Measurements from ENCODE around the gene MPRIP.
A peak's percentile ranks its signal among the peaks of the same experiment; 100 is the strongest.

Gene MPRIP

DNA sequence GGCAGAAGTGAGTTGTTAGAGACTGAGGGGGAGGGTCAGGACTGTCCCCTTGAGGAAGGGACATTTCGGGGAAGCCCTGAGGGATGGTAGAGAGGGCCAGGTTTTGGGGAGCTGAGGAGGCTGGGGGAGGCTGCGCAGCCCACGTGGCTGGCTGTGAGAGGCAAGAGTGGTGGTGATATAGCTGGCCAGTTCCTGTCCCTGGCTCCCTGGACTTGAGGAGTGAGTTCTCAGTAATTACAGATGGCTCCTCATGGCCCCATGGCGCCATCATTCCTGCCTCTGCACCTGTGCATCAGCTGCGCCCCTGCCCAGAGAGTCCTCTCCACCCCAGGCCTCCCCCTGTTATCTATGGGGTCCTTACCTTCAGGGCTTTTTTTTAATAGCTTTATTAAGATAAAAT lies 30.3 kb downstream of the MPRIP start:
- no peak for DNase-seq

DNA sequence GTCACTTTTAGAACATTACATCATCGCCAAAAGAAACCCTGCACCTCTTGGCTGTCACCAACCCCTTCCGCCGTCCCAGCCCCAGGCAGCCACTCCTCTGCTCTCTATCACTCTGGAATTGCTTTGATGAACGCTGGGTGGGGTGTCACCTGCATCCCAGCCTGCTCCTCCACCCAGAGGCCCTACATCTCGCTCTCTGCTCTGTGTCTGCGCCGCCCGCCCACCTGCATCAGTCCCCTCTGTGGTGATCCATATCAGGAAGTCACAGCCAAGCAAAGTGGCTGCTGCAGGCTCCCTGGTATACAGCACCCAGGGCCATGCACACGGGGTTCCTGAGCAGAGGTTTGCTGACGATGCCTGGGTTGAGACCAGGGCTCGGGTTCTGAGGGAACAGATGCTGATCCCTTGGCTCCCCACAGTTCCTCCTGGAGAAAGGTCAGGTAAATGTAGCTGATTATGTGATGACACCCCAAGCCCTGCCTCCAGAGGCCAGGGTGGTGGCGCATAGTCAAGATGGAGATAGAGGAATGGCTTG lies 30.8 kb downstream of the MPRIP start:
- no peak for DNase-seq

DNA sequence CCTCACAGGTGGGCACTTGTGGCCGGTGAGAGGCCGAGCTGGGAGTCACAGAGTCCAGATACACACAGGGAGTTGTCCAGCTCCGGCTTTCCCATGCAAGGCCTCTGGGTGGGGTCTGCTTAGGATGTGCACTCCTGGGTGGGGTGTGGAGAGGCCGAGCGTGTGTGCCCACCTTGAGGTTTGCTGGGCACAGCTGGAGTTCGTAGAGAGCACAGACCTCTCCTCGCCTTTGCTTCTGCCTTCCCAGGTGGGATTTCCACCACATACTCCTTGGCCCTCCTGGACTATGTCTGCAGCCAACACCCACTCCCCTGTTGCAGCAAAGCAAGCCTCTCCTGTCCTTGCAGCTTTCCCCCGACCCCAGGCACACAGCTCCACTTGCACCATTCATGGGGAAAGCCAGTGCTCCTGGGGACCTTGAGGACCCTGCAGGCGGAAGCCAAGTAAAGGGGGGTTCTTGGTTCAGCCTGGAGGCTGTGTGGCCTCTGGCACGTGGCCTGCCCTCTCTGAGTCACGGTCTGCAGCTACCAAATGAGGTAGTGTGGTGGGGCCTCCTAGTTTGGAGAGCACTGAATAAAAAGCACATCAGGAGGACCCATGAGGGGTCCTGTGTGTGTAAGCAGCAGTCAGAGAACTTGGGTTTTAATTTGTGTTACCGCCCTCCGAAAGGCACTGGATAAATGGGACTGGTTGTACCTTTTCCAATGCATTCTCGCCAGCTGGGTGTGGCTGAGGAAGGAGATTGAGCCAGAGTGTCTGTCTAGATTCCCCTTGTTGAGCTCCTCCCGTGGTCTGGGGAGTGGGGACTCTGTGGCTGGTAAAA lies 31.5 kb downstream of the MPRIP start:
- DNase-seq = no peak

DNA sequence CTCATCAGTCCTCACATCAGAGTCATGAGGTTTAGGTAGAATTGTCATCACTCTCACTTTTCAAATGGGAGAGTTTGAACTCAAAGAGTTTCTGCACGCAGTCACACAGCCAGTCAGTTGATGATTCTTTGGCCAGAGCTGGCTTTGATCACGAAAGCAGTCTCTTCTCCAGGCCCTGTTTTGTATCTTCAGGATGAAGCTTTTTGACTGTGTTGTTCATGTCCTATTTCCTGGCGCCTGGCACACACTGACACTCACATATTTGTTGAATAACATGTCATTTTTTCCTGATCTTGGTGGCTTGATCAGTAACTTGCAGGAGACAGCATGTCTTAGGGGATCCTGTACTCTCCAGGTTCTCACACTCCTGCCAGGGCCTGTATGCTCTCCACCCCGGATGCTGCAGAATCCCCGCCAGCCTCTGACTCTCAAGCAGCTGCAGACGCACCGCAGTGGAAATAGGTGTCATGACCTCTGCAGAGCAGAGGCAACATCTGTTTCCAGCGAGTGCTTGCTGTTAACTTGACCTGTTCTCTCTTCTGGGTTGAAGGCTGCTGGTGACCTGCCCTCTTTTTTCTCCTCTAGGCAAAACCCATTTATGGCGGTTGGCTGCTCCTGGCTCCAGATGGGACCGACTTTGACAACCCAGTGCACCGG lies 33.0 kb downstream of the MPRIP start:
- DNase-seq = no peak

DNA sequence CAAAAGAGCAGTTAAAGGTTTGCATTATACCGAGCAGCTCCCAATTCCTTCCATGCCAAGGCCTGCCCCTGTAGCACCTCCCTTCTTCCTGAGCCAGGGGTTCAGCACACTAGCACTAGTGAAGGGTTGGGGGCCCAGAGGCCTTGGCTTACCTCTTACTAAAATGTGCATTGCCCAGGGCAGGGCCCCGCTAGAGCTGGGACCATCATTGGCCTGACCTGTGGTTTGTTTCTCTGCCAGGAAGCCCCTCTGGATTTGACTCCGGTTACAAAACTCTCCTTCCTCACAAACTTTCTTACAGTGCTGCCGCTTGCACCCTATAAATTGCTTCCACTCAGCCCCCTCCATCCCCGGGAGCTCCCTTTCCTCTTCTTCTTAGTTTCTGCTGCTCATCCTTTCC lies 33.8 kb downstream of the MPRIP start:
- DNase-seq = no peak

DNA sequence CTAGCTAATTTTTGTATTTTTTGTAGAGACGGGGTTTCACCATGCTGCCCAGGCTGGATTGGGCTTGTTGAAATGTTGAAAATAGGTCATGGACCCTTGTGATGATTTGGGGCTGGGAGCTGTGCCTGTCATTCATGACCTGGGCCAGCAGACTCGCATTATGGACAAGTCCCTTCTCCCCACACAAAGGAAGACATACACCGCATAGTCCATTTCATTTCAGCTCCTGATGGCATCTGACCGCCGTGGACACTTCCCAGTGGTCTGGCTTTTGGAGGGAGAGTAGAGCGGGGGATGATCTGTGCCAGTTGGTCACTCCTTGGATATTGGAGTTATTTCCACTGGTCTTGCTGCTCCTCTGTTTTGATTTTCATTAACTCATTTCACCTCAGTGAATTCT lies 34.8 kb downstream of the MPRIP start:
- DNase-seq = no peak

DNA sequence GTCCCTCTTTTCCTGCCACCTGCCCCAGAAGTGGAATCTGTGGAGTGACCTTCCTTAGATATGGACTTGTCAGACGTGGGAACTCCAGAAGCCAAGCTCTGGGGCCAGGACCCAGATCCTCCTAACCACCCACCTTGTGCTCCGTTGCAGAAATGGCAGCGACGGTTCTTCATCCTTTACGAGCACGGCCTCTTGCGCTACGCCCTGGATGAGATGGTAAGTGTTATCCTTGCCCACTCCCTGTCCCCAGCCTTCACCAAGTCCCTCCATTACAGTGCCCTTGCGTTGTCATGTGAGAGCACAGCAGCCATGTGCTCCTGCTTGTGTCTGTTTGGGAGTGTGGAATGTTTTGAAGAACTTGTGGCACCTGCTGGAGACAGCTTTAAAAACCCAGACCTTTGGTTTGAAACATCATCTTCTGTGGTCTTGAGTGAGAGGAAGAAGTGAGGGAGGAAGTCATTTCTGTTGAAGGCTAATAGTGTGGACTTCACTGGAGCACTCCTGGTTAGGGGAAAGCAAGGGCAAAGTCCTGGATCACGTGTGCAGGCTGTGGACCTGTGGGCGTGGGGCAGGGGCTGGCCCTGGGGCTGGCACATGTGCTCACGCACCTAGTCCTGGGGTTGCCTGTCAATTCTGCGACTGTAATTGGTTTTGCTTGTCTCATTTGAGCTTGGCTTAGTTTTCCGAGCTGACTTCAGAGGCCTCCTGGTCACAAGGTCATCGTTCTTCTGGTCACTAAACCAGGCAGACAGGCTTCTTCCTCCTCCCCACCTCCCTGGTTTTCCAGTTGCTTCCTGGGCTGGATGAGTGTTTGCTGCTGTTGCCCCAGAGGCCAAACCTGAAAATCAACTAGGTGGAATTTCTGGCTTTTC lies 35.8 kb downstream of the MPRIP start:
- DNase-seq = no peak

DNA sequence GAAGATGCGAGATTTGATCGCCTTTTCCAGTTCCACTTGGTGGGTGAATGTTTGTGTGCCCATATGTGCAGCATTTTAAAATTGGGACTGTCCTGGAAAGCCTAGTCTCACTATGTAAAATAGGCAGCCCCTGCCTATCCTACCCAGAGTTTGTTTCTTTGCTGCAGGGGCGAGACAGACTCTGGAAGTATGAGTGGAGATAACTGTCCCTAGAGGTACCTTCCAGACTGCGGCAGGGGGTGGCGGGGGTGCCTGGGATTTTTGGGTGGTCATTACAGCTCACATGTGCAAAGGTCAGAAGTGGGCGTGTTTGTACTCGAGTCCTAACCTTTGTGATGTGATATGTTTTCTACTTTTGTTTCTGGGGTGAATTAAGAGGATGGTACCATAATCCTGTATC lies 36.6 kb downstream of the MPRIP start:
- DNase-seq = no peak

DNA sequence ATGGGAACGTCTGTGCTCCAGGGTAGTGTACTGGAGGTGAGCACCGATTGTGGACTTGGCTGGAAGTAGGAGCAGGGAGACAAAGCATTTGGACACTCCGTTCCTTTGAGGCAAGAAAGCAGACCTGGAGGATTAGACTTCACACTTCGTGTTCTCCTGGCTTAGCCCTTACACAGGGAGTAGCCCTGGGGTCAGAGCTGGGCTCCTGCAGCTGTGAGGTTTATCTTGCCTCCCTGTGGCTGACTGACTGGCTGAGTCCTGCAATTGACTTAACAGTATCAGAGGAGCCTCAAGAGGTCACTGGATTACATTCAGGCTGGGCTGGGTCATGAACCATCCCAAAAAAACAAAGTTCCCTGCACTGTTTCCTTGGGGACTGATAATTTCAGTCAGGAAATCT lies 37.1 kb downstream of the MPRIP start:
- no peak for DNase-seq

DNA sequence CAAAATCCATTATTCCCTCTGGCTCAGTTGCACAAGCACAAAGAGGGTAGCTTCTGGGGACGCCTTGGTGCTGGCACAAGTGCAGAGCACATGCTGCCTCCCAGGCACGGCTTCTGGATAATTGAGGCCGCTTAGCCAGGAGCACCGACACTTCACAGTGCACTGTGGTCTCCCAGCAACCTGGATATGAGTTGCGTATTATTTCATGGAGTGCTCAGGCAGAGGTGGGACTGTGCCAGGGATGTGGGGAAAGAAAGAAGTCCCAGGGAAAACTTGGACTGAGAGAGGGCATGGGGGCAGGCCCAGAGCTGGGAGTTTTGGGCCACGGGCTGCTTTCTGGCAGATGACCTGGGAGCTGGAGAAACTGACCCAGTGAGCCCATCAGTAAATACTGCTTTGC lies 37.5 kb downstream of the MPRIP start:
- DNase-seq = no peak

DNA sequence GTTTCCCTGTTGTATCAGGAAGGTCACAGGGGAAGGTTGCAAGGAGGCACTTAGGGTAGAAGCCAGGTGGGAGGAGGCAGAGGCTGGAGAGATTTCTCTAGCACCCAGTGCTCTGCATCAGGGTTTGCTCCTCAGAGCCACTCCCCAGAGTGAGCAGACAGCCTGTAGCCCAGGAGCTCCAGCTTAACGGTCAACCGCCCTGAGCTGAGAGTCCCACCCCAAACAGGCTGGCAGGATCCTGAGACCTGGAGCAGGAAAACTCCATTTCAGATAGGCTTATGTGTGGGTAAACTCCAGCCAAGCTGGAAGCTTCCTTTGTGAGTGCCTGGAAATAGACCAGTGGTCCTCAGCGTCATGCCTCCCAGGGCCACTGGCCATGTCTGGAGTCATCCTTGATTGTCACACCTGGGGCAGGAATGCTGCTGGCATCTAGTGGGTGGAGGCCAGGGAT lies 37.9 kb downstream of the MPRIP start:
- DNase-seq = no peak

DNA sequence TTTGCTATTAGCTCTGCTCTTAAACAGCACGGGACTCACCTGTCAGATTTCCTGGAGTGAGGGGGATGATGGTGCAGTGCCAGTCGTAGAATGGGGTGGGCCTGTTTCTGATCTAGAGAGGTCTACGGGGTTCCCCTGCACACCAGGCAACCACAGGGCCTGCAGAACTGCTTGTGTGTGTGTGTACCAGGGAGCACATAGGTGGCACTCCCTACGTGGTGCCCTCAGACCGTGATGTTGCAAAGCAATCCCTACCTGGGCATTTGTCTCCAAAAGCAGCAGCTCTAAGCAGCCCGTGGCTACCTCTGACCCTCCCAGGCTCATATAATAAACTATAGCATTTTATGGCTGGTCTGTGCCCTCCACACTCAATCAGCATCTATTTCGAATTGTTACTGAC lies 38.5 kb downstream of the MPRIP start:
- DNase-seq = no peak

DNA sequence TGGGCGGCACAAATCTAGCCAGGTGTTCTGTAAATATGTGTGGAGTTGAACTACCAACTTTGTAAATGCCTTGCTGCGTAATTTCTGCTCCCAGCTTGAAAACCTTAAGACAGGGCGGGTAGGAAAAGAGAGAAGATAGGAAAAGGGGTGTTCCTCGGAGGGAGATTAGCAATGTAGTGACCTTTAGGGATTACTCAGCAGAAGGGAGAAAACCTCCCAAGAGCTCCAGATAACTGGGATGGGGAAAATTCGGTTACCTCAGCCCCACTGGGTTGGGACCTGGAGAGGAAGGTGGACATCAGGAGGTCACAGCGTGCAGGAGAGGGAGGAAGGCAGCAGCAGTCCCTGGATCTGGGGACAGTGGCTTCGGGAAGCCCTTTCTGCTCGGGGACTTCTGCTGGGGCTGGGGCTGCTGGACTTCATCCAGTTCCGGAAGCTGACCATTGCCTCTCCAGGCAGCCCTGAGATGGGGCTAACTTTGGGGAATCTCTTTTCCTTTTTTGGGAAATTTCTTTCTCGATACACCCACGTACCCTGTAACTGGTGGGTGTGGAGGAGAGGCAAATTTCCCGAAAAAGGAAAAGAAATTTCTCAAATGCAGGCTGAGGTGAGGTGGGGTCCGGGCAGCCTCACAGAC lies 39.2 kb downstream of the MPRIP start:
- no peak for DNase-seq

DNA sequence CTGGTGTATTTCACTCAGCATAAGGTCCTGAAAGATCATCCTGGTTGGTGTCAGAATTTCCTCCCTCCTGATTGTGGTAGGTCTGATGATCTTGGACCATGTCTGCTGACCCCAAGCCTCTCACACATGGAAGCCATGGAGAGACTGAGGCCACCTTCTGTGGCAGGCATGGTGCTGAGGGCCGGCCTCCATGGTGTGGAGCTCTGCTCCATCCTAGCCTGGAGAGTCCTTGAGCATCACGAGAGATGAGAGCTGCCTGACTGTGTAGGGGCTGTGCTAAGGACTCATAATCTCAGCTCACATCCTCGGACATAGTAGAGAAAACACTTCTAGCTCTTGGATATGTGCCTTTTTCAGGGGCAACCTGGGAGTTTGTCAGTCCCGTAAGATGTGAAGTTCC lies 40.6 kb downstream of the MPRIP start:
- DNase-seq = no peak

DNA sequence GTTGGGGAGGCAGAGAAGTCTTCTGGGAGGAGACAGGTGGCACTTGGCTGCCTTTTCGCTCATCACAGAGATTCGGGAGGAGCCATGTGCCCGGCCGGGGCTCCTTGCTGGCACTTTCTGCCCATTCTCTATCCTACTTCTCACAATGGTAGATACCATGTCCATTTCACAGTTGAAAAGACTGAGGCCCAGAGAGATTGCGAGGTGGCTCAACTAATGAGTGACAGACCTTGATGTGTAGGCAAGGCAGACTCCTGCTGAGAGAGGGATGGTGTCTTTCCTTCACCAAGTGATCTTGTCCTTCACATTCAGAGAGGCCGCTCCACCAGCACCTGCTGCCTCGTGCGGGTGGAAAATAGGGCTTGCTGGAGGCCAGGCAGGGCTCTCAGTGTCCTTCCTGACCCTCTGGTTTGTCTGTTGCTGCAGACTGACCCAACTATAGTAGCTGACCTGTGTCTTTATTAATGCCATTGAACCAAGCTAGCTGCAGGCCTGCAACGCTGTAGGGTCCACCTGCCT lies 42.1 kb downstream of the MPRIP start:
- no peak for DNase-seq

DNA sequence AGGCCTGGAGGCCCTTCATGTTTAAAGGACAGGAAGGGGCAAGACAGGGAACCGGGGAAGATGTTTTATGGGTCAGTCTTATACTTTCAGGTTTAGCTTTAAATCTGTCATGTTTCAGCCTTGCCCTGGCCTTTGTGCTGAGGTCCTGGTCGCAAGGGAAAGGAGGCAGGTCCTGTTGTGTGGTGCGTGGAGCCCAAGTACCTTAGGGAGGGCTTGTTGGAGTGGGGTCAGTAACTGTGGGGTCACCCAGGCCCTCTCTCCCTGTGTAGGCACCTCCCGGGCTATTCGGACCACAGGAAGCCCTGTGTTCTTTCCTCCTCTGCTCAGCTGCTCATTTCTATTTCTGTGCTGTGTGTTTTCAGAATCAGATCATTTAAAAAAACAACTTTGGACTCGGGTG lies 42.7 kb downstream of the MPRIP start:
- DNase-seq = no peak

DNA sequence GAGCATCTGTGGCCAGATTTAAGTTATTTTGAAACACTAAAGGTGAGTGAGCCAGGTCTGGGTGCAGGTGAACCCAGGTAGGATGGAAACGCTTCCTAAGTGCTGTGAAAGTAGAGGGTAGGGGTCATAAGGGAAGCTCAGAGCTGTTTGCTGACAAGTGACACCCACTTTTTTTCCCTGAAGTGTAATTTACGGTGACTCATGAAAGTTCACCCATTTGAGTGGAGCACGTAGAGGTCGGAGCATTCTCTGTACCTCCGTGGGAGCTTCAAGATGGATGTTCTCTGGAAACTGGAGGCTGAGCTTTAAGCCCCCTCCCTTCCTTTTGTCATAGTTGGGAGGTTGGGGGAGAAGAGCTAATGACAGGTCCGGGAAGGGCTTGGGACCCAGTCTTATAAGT lies 44.3 kb downstream of the MPRIP start:
- no peak for DNase-seq

DNA sequence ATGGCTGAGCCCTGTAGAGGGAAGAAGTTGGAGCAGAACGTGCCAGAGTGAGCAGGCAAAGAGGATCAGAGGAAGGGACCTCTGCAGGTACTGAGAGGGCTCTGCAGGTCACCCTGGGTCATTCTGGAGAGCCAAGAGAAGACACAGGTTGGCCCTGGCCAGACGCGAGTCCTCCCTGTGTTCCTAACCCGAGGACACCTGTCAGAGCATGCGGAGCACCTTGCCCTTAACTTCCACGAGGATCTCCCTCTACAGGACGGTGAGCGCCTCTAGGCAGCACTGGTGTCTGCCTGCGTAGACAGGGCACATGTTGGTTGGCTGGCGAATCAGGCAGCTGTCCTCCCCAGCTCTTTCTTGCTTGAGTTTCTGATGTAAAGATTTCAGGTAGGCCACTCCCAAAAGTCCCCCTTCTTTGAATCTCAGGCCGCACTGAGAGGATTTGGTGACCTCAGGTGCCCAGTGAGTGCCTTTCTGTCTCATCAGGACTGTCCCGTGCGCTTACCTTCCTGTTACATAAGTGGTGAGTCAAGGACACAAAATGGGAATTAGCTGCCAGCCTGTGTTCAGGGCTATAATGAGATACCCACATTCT lies 45.3 kb downstream of the MPRIP start:
- no peak for DNase-seq

DNA sequence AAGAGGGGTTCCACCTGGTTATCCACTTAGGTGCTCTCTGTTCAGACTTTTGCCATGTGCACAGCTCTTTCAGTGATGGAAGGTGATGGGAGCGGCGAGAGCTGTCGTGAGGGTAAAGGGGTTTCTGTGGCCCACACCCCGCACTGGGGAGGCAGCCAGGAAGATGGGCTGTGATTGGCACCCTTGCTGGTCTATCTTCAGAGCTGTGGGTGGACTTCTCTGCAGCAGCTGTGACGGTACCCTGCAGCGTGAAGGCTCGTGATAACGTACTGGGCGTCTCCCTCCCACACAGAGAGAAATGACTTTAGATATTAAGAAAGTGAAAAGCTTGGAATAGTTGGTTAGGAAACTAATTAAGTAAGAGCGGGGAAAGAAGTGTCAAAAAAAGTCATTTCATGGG lies 45.8 kb downstream of the MPRIP start:
- DNase-seq = peak; percentile 43

DNA sequence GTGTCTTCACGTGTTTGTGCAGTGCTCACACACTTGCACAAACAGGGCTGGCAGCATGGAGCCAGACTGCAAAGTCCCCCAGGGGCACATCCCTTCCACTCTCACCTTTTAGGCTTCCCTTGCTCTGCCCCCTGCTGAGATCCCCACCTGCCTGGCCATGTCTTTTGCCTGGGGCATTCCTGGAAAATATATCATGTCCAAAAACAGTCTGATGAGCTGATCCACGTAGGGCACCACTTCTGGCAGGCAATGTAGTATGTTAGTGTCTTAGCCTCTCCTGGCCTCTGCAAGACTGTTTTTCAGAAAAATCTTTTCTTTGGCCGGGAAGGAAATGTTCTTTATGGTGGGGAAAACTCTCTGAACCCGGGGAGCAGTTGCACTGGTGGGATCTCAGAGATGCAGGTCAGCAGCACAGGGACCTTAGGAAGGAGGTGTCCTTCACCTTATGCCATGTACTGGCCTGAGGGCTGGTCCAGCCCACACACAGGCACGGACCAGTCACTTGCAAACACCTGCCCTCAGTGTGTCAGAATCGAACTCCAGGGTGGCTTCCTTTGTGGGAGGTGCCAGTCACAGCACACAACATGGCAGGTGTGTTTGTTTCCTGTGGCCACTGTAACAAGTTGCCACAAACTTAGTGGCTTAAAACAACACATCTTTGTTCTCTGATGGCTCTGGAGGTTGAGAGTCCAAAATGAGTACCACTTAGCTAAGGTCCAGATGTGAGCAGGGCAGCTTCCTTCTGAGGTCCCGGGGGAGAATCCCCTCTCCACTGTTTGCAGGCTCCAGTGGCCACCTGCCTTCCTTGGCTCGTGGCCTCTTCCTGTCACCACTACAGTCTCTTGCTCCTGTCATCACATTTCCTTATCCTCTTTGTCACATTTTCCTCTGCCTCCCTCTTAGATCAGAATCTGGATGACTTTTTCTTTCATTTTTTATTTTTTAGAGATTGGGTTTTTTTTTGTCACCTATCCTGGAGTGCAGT lies 46.6 kb downstream of the MPRIP start:
- DNase-seq = no peak

Measured in inflammatory macrophage treated with lipopolysaccharide for 4 hours (primary cell).